ENCODE results near the gene PRKCH. TPM values are rescaled to one million over a fixed set of nuclear protein-coding genes. Genes with fewer than 3 reads are reported as not detected.

The PRKCH gene
- total RNA-seq, 2 experiments from 2014 or later = 244 to 293 TPM

DNA sequence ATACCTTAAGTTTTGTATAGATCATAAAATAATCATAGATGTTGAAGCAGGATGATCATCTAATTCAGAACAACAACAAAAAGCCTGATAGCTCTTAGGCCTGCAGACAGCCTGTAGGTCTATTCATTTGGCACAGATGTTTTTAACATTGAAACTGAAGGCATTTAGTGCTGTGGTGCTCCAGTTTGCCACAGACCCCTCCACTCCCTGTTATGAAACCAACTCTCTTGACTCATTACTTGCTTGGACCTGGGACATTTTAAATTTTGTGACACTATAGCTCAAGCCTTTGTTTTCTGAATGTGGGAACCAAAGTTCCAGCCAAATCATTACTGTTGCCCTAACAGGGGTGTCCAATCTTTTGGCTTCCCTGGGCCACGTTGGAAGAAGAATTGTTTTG is 9.1 kb downstream of the PRKCH start:
- Mint-ChIP-seq H3K36me3 (ENCODE audit: low read depth) (peaks cover 67% of the 10 kb centered on the region), H3K9me3 (peaks cover 3% of the 10 kb centered on the region), H3K27ac (peak overlapping the region; percentile 81), H3K27me3 (no peaks in the 10 kb centered on the region), H3K4me1 (peaks cover 83% of the 10 kb centered on the region), H3K4me3 (peak overlapping the region; percentile 60)
- no peak for DNase-seq
- ChIA-PET POLR2A (interaction anchor here (0.6 kb wide), 1 partner anchor 140 kb away, joined by 5 read pairs; no protein-coding TSS in a partner anchor), CTCF (interaction anchor here (0.8 to 1.8 kb wide), 5 partner anchors 9 to 50 kb away, joined by 3 to 8 read pairs (median 4); partner anchors contain the start of genes PRKCH and TMEM30B)

DNA sequence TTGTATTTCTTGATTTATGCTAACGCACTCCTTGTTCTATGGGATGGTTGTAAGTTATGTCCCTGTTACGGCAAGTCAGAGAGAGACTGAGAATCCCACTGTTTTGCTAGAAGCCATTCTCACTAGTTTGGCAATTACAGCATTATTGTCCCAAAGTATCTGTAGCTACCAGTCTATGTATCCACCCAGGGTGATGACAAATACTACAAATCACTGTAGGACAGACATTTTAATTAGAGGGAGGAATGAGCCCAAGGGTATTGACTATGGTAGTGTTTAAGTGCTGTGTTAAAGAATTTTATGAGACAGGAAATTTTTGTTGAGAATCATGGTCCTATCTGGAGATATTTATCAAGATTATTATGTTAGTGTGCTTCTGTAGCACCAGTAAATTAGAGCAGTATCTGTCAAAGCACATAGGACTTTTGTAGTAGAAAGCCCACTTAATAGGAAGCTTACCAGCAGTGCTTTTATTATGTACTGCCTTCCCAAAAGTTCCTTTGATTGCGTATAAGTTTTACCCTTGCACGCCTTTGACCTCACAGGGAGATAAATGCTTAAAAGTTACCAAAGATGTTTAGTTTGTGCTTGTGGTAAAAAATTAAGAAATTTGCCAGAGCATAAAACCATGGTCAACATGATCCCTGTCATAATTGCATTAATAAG is 10.7 kb downstream of the PRKCH start:
- peak overlapping the region; percentile 71 for H3K4me3 Mint-ChIP-seq
- H3K27ac Mint-ChIP-seq = peak overlapping the region; percentile 97
- H3K27me3 Mint-ChIP-seq = no peaks in the 10 kb centered on the region
- no peak for DNase-seq
- ChIA-PET POLR2A (interaction anchor here (0.5 to 1.0 kb wide), 3 partner anchors 9 to 374 kb away, joined by 3 to 7 read pairs (median 3); no protein-coding TSS in a partner anchor), CTCF (interaction anchor here (0.6 to 2.1 kb wide), 7 partner anchors 12 to 506 kb away, joined by 3 to 6 read pairs (median 3); no protein-coding TSS in a partner anchor)
- peaks cover 64% of the 10 kb centered on the region for H3K36me3 Mint-ChIP-seq (ENCODE audit: low read depth)
- H3K9me3 Mint-ChIP-seq = no peaks in the 10 kb centered on the region
- peaks cover 83% of the 10 kb centered on the region for H3K4me1 Mint-ChIP-seq

DNA sequence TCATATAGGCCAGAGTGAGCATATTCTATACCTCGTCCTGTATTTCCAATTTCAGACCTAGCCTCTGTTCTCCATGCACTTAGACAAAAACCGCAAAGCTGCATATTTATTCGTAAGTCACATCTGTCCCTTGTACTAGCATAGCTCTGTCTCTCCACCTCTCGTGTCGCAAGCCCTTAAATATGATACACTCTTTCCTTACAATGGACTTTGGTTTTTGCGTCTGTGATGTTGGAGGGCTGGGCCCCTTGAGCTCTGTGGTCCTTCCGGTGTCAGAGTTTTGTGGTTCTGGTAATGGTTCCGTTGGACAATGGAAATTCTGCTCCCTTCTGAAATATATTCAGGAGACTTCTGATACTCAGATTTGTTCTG is 11.3 kb downstream of the PRKCH start:
- Mint-ChIP-seq H3K36me3 (ENCODE audit: low read depth) (peaks cover 61% of the 10 kb centered on the region), H3K4me1 (peaks cover 81% of the 10 kb centered on the region), H3K27me3 (no peaks in the 10 kb centered on the region), H3K9me3 (no peaks in the 10 kb centered on the region), H3K27ac (peak overlapping the region; percentile 97), H3K4me3 (peak overlapping the region; percentile 71)
- no peak for DNase-seq
- ChIA-PET CTCF (interaction anchor here (1.0 to 2.1 kb wide), 5 partner anchors 11 to 505 kb away, joined by 3 to 6 read pairs (median 3); no protein-coding TSS in a partner anchor), POLR2A (interaction anchor here (0.5 to 1.0 kb wide), 3 partner anchors 8 to 373 kb away, joined by 3 to 7 read pairs (median 3); no protein-coding TSS in a partner anchor)

DNA sequence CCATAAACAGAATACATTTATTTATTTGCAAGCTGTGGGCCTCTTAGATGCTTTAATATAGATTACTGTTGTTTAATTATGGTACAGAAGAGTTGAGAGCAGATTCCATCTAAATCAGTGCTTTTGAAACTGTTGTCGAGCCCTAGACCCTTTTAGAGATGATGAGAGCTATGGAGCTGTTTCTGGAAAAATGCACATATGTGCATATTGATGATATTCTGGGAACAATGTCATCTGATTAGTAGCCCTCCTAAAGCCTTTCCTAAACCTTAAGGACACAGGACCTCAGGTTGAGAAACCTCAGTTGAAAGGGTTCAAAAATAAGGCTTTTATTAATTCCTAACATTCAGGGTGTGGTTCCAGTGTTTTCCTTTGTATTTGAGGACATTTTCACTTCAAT is 11.7 kb downstream of the PRKCH start:
- ChIA-PET CTCF (interaction anchor here (0.6 to 2.8 kb wide), 9 partner anchors 9 to 505 kb away, joined by 3 to 8 read pairs (median 4); no protein-coding TSS in a partner anchor), POLR2A (no interaction called here)
- no peaks in the 10 kb centered on the region for H3K27me3 Mint-ChIP-seq
- H3K4me1 Mint-ChIP-seq = peaks cover 83% of the 10 kb centered on the region
- DNase-seq = no peak
- H3K4me3 Mint-ChIP-seq = peak overlapping the region; percentile 71
- peaks cover 65% of the 10 kb centered on the region for H3K36me3 Mint-ChIP-seq (ENCODE audit: low read depth)
- H3K9me3 Mint-ChIP-seq = no peaks in the 10 kb centered on the region
- peak overlapping the region; percentile 97 for H3K27ac Mint-ChIP-seq

DNA sequence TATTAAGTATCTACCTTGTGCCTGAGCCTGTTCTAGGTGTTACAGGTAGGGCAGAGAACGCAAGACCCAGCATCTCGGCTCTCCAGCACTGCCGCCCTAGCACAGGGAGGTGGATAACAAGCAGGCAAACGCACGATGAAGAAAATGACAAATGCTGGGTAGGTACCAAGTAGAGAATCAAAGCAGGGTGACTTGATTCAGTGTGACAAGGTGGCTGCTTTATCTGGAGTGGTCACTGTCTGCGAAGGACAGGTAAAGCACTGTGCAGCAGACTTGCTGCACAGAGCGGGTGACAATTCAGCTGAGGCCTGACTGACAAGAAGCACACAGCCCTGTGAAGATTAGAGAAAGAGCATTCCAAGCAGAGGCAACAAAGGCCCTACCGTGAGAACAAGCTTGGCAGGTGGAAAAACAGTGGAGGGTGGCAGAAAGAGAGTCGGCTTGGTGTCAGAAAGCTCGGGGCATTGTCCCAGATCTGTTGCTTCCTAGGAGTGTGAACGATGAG is 12.9 kb downstream of the PRKCH start:
- Mint-ChIP-seq H3K9me3 (no peaks in the 10 kb centered on the region), H3K36me3 (ENCODE audit: low read depth) (peaks cover 65% of the 10 kb centered on the region), H3K27me3 (no peaks in the 10 kb centered on the region), H3K4me1 (peaks cover 86% of the 10 kb centered on the region), H3K27ac (peak overlapping the region; percentile 97), H3K4me3 (peak overlapping the region; percentile 71)
- POLR2A ChIA-PET = interaction anchor here (0.6 to 0.7 kb wide), 2 partner anchors 10 to 140 kb away, joined by 3 to 5 read pairs; no protein-coding TSS in a partner anchor
- no peak for DNase-seq
- CTCF ChIA-PET = interaction anchor here (1.0 to 2.8 kb wide), 8 partner anchors 9 to 504 kb away, joined by 3 to 8 read pairs (median 4); partner anchors contain the start of gene PRKCH

DNA sequence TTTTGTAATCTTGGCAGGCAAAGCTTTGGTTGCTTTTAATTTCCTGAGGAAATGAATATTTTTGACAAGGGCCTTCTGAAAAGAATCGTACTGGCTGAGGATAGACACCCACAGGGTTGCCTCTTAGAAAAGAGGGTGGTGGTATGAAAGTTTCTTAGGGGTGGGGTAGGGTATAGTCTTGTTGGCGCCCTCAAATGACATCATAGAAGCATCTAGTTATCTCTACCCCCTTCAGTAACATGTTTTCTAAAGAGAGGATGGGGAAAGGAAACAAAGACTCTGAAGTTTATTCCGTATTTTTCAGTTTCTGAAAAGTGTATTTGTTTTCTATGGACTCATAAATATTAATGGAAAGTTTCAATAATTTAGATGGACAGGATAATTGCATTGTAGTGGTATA is 13.7 kb downstream of the PRKCH start:
- DNase-seq = no peak
- Mint-ChIP-seq H3K4me3 (peak overlapping the region; percentile 70), H3K27me3 (no peaks in the 10 kb centered on the region), H3K4me1 (peaks cover 83% of the 10 kb centered on the region), H3K9me3 (no peaks in the 10 kb centered on the region), H3K27ac (peak overlapping the region; percentile 92), H3K36me3 (ENCODE audit: low read depth) (peaks cover 61% of the 10 kb centered on the region)
- ChIA-PET CTCF (interaction anchor here (1.0 to 2.8 kb wide), 5 partner anchors 9 to 255 kb away, joined by 3 to 8 read pairs (median 4); partner anchors contain the start of gene PRKCH), POLR2A (interaction anchor here (0.6 to 0.8 kb wide), 2 partner anchors 139 to 364 kb away, joined by 5 to 8 read pairs; no protein-coding TSS in a partner anchor)

DNA sequence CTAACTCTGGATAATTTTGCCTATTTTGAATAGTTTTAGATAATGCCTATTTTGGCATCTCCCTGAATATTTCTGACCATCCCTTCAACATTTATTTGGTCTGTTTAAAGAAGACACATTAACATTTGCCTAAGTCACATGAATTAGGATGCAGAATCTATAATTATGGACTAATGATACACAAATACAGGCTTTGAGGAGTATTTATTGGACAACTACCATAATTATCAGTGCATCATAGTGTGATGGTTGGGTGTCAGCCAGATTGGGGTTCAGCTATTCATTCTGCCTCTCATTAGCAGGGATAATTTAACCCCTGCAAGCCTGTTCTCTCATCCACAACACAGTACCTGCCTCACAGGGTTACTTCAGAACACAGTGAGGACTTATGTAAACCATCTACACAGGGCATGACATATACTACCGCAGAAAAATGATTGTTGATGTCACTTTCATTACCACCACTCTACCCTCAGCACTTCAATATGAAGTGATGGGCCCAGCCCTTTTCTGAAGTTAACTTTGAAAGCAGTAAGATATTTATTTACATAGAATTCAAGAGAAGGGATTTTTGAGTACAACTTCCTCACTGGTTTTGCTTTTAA is 14.4 kb downstream of the PRKCH start:
- Mint-ChIP-seq H3K4me3 (peak overlapping the region; percentile 70), H3K9me3 (no peaks in the 10 kb centered on the region), H3K27me3 (no peaks in the 10 kb centered on the region), H3K36me3 (ENCODE audit: low read depth) (peaks cover 61% of the 10 kb centered on the region), H3K4me1 (peaks cover 83% of the 10 kb centered on the region), H3K27ac (peak overlapping the region; percentile 92)
- peak; percentile 55 for DNase-seq
- CTCF ChIA-PET = interaction anchor here (1.3 to 2.8 kb wide), 3 partner anchors 10 to 17 kb away, joined by 4 to 8 read pairs (median 4); no protein-coding TSS in a partner anchor
- POLR2A ChIA-PET = interaction anchor here (0.8 kb wide), 1 partner anchor 363 kb away, joined by 8 read pairs; no protein-coding TSS in a partner anchor

DNA sequence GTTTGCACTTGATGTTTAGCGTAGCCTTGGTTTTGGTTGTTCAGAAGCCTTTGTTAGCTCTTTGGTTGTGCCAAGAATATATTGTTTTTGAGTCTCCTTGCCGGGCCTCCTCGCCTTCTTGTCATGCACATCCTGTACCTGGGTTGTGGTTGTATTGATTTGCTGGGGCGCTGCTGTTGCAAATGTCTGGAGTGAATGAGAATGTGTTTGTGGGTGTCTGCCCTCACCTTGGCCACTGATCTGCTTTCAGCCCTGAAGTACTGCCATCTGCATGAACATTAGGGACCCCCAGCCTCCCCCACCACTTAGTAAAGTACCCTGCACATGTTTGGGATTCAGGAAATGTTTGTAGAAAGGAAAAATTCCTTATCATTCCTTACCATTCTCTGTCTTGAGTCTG is 16.5 kb downstream of the PRKCH start:
- H3K27ac Mint-ChIP-seq = peak overlapping the region; percentile 92
- CTCF ChIA-PET = interaction anchor here (0.9 to 1.8 kb wide), 4 partner anchors 11 to 140 kb away, joined by 3 to 5 read pairs (median 4); no protein-coding TSS in a partner anchor

DNA sequence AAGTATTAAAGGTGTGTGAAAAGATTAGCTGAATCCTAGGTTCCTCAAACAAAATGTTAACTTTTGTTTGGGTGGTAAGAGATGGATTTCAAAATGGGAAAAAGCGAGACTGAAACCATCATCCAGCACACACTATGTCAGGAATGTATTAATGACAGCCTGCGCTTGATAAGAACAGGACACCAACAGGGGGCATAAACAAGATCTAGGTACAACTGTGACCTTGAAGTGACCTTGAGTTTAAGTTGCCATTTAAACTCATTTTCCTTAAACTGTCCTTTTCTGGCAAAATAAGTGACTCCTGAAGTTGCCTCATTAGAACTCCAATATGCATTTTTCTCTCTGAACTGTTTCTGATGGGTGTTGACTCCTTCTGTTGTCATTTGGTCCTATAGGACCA is 17.1 kb downstream of the PRKCH start:
- H3K27ac Mint-ChIP-seq = peak overlapping the region; percentile 92
- H3K27me3 Mint-ChIP-seq = no peaks in the 10 kb centered on the region
- H3K4me1 Mint-ChIP-seq = peaks cover 90% of the 10 kb centered on the region
- ChIA-PET POLR2A (no interaction called here), CTCF (interaction anchor here (0.7 to 1.8 kb wide), 3 partner anchors 12 to 277 kb away, joined by 3 to 5 read pairs (median 3); no protein-coding TSS in a partner anchor)
- peak overlapping the region; percentile 64 for H3K4me3 Mint-ChIP-seq
- DNase-seq = no peak
- H3K36me3 Mint-ChIP-seq (ENCODE audit: low read depth) = peaks cover 62% of the 10 kb centered on the region
- H3K9me3 Mint-ChIP-seq = no peaks in the 10 kb centered on the region

More for the DNA sequence above, 16.5 kb downstream of the PRKCH start:
- peak overlapping the region; percentile 64 for H3K4me3 Mint-ChIP-seq
- H3K27me3 Mint-ChIP-seq = no peaks in the 10 kb centered on the region
- peak; percentile 90 for DNase-seq
- POLR2A ChIA-PET = interaction anchor here (0.7 kb wide), 1 partner anchor 72 kb away, joined by 3 read pairs; no protein-coding TSS in a partner anchor
- H3K4me1 Mint-ChIP-seq = peaks cover 88% of the 10 kb centered on the region
- no peaks in the 10 kb centered on the region for H3K9me3 Mint-ChIP-seq
- H3K36me3 Mint-ChIP-seq (ENCODE audit: low read depth) = peaks cover 63% of the 10 kb centered on the region

DNA sequence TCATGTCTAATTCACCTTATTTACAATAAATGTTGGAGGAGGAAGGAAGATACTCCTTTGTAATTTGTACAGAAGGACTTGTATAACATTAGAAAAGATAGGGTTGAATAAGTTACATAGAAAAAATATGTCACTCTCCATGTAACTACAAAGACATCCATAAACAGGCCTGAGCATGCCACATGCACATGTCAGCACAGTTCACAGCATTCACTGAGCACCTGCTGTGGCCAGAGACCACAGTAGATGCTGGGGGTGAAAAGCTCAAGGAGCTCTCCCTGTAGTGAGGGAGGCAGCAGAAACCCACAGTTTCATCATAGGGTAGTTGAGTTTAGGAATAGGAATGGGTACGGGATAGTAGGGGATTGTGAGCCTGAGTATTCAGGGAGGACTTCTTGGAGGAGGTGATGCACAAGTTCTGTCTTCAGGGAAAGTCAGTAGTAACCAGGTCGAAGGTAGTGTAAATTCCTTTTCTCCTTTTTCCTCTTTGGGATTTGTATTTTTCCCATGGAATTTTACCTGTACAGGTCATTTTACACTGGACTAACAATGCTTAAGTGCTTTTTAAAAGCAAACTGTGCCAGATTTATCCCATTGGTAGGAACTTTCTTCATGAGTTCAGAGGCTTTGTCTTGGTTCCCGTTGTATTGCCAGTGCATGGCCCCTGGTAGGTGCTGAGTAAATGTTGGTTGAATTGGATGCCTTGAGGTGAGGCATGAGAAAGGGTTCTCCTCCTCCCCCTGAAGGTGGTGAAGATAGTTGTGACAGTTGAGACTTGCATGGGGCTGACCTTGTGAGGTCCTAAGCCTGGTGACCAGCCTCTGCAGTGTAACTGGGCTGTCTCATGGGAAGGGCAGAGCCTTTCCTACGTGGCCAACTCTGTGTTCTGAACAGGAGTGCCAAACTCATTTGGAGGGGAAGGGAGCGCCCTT is 20.2 kb downstream of the PRKCH start:
- ChIA-PET POLR2A (interaction anchor here (1.4 kb wide), 1 partner anchor 9 kb away, joined by 3 read pairs; no protein-coding TSS in a partner anchor), CTCF (interaction anchor here (1.0 to 1.4 kb wide), 2 partner anchors 8 to 17 kb away, joined by 3 read pairs; no protein-coding TSS in a partner anchor)
- DNase-seq = peak; percentile 51
- Mint-ChIP-seq H3K27me3 (no peaks in the 10 kb centered on the region), H3K27ac (peak overlapping the region; percentile 86), H3K9me3 (no peaks in the 10 kb centered on the region), H3K4me3 (peak overlapping the region; percentile 68), H3K36me3 (ENCODE audit: low read depth) (peaks cover 64% of the 10 kb centered on the region), H3K4me1 (peaks cover 92% of the 10 kb centered on the region)

DNA sequence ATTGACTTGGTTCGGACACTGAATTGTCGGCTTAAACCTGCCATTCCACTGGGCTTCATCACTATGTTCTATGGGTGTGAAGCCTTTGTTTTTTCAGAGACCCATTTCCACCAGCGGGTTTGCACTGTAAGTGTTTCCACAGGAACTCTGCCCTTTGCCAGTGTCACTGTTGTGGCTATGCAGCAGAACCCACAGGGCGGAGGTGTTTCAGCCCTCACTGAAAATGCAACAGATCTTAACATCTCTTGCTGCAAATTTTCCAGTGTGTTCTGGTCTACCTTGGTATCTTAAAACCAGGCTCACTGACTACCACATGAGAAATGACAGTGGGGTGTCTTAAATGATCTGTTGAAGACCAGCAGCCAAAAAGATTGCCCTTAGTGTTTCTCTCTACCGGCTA is 21.1 kb downstream of the PRKCH start:
- peaks cover 96% of the 10 kb centered on the region for H3K4me1 Mint-ChIP-seq
- H3K27ac Mint-ChIP-seq = peak overlapping the region; percentile 86
- no peaks in the 10 kb centered on the region for H3K9me3 Mint-ChIP-seq
- POLR2A ChIA-PET = no interaction called here
- CTCF ChIA-PET = interaction anchor here (1.0 to 1.4 kb wide), 2 partner anchors 9 to 16 kb away, joined by 3 read pairs; no protein-coding TSS in a partner anchor
- peak overlapping the region; percentile 68 for H3K4me3 Mint-ChIP-seq
- peak; percentile 93 for DNase-seq
- peaks cover 69% of the 10 kb centered on the region for H3K36me3 Mint-ChIP-seq (ENCODE audit: low read depth)
- no peaks in the 10 kb centered on the region for H3K27me3 Mint-ChIP-seq
